Left lung (tissue), 10 donors: Measurements from ENCODE around the gene C1QB. TPM values are rescaled to one million over a fixed set of nuclear protein-coding genes. Genes with fewer than 3 reads are reported as not detected.
A peak's percentile ranks its signal among the peaks of the same experiment; 100 is the strongest.
"Not testable (repeated sequence)": the region's sequence is repeated elsewhere in the genome, so short reads cannot be mapped to it uniquely, and the experiment has no call there.

Experiments used
- ATAC-seq: fragments of 200-7000 bp; cut with Tn5 transposase; one replicate; pipeline ENCODE4 v1.9.1; 2020; ENCODE audit warnings: moderate library complexity
- DNase-seq, 4 donors: peaks; one replicate each; pipeline ENCODE4 v3.0.0-alpha.2; 2013 to 2020
- H3K27ac ChIP-seq, 2 donors: fragments of 200-600 bp; sonication (generic) in 1 of 2; one replicate each; pipeline versions ENCODE4 v1.5.0 to v1.8.0; 2020 to 2021
- H3K27me3 ChIP-seq, 2 donors: fragments of 200-600 bp; sonication (generic) in 1 of 2; one replicate each; pipeline versions ENCODE4 v1.5.0 to v1.8.0; 2020 to 2021
- H3K36me3 ChIP-seq, 2 donors: fragments of 200-600 bp; sonication (generic) in 1 of 2; one replicate each; pipeline versions ENCODE4 v1.5.0 to v1.8.0; 2020 to 2021
- H3K4me1 ChIP-seq, 2 donors: fragments of 200-600 bp; one replicate each; pipeline ENCODE4 v1.8.0; 2021
- H3K4me3 ChIP-seq, 2 donors: fragments of 200-600 bp; sonication (generic) in 1 of 2; one replicate each; pipeline versions ENCODE4 v1.5.0 to v1.8.0; 2020 to 2021; ENCODE audit warnings: mild to moderate bottlenecking in 1 of 2
- H3K9me3 ChIP-seq, 2 donors: fragments of 200-600 bp; sonication (generic) in 1 of 2; one replicate each; pipeline versions ENCODE4 v1.5.0 to v1.8.0; 2020 to 2021
- intact Hi-C, 2 donors: fragments of 100-400 bp; cut with DNase I; formaldehyde crosslinking; loops; one replicate each; pipeline versions ENCODE4 v1.11.2 to v1.14.2; 2022
- polyA plus RNA-seq, 6 donors: library from polyadenylated mRNA; unstranded; fragments of 120-200 nt; gene quantifications; one replicate each; pipeline ENCODE4 v1.2.1, GENCODE V29; 2013; ENCODE audit not compliant: insufficient read length in 6 of 6
- total RNA-seq, 2 donors: library from RNA; stranded (reverse); fragmentation: NEBNext Ultra II Directional; extraction: Animal tissue kit (Norgen Biotek cat#: 25700); gene quantifications; one replicate each; pipeline ENCODE4 v1.2.1, GENCODE V29; 2021
- TF ChIP-seq, protein P1 (sequence below), 2 donors: fragments of 200-600 bp; sonication (generic) in 1 of 2; IDR thresholded peaks; one replicate each; pipeline versions ENCODE4 v1.5.0 to v1.8.0; 2021; ENCODE audit warnings: antibody characterized with exemption in 2 of 2
- donor health status: DM: no; HTN: yes; CAD: no.
- donor health status: DM: no; HTN: no; CAD: no.

C1QB gene
- total and polyA plus RNA-seq, 8 donors = 12.3 to 648 (median 17.6) TPM

DNA sequence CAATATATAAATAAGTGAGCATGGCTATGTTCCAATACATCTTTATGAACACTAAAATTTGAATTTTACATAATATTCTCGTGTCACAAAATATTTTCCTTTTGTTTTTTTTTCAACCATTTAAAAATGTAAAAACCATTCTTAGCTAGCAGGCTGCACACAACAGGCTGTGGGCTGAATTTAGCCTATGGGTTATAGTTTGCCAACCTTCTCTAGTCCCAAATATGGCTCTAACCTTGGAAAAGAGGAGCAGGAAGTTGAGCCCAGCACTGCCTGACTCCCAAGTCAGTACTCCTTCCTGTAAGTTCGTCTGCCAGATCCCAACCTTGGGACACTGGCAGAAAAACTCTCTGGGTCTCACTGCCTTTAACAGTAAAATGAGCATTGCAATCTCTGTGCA lies 13.4 kb downstream of the C1QB start:
- intact Hi-C loops = no loop called here

DNA sequence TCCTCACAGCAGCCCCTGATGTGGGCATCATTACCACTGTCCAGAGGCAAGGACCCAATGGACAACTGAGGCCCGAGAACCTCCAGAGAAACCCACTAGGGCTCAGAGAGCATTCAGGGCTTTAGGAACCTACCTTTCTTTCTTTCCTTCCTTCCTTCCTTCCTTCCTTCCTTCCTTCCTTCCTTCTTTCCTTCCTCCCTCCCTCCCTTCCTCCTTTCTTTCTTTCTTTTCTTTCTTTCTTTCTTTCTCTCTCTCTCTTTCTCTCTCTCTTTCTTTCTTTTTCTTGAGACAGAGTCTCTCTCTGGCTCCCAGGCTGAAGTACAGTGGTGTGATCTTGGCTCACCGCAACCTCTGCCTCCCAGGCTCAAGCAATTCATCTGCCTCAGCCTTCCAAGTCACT lies 15.8 kb downstream of the C1QB start:
- H3K36me3 ChIP-seq, DNase-seq, H3K4me1 ChIP-seq, ATAC-seq, intact Hi-C loops, H3K27ac ChIP-seq, H3K4me3 ChIP-seq, H3K9me3 ChIP-seq: not testable (repeated sequence)
- H3K27me3 ChIP-seq = peaks cover 0 to 70% of the 10 kb centered on the region in 2 donors

More for the DNA sequence above, 13.4 kb downstream of the C1QB start:
- Histone ChIP-seq H3K4me1 (no peaks in the 10 kb centered on the region), H3K4me3 (no peak overlapping the region), H3K27me3 (peaks cover 0 to 51% of the 10 kb centered on the region in 2 donors), H3K9me3 (no peaks in the 10 kb centered on the region), H3K36me3 (no peaks in the 10 kb centered on the region), H3K27ac (no peak overlapping the region)
- DNase-seq = no peak
- ATAC-seq = no peak
- TF ChIP-seq, protein P1, sequence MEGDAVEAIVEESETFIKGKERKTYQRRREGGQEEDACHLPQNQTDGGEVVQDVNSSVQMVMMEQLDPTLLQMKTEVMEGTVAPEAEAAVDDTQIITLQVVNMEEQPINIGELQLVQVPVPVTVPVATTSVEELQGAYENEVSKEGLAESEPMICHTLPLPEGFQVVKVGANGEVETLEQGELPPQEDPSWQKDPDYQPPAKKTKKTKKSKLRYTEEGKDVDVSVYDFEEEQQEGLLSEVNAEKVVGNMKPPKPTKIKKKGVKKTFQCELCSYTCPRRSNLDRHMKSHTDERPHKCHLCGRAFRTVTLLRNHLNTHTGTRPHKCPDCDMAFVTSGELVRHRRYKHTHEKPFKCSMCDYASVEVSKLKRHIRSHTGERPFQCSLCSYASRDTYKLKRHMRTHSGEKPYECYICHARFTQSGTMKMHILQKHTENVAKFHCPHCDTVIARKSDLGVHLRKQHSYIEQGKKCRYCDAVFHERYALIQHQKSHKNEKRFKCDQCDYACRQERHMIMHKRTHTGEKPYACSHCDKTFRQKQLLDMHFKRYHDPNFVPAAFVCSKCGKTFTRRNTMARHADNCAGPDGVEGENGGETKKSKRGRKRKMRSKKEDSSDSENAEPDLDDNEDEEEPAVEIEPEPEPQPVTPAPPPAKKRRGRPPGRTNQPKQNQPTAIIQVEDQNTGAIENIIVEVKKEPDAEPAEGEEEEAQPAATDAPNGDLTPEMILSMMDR (IDR thresholded peaks at IDR 0.05) = no peak

DNA sequence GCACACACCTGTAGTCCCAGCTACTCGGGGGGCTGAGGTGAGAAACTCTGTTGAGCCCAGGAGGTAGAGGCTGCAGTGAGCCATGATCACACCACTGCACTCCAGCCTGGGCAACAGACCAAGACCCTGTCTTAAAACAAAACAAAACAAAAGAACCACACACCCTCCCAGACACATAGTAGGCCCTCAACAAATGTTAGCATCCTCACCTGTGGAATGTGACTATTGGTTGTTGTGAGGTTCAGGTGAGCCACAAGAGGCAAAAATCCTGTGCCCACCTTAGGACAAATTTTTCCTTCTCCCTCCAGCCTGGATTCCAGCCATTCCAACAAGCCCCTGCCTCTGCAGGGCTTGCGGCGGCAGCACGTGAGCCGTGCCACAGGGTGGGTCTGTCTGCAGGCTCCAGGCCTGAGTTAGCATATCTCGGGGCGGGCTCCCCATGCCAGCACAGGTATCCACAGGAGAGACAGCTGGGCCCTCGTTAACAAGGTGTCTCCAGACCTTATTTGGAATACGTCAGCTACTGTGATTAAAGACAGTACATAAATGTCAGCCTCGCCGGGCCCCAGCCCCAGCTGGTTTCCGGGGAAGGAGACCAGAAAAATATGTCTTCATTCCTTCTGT lies 17.4 kb downstream of the C1QB start:
- ATAC-seq (no peak), DNase-seq (no peak)
- intact Hi-C loops = loop anchor here in 1 of 2 donors (10.0 kb wide), 1 partner anchor 254 kb away; no protein-coding TSS in a partner anchor
- H3K27me3 ChIP-seq = peaks cover 0 to 82% of the 10 kb centered on the region in 2 donors
- no peak overlapping the region for H3K4me3 ChIP-seq
- no peaks in the 10 kb centered on the region for H3K4me1 ChIP-seq
- H3K36me3 ChIP-seq = no peaks in the 10 kb centered on the region
- TF ChIP-seq, protein P1 (IDR thresholded peaks at IDR 0.05) = no peak
- H3K9me3 ChIP-seq = no peaks in the 10 kb centered on the region
- no peak overlapping the region for H3K27ac ChIP-seq

DNA sequence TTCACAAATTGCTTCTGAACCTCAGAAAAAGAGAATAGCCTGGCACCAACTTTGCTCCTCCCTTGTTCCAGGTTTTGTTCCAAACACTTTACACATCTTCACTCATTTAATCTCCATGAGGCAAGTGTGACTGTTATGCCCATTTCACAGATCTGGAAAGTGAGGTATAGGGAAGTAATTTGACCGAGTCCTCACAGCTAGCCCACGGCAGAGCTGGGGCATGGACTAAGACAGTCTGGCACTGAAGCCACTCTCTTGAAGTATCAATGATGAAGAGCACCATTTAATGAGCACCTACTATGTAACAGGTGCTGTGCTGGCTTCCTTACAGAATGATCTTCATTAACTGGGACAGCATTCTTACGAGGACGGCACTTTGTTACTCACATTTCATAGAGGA lies 19.0 kb downstream of the C1QB start:
- intact Hi-C loops = loop anchor here in 1 of 2 donors (10.0 kb wide), 1 partner anchor 253 kb away; no protein-coding TSS in a partner anchor
- ATAC-seq (no peak), DNase-seq (no peak)
- no peaks in the 10 kb centered on the region for H3K36me3 ChIP-seq
- no peak overlapping the region for H3K4me3 ChIP-seq
- peaks cover 0 to 92% of the 10 kb centered on the region in 2 donors for H3K27me3 ChIP-seq
- H3K4me1 ChIP-seq = no peaks in the 10 kb centered on the region
- no peak overlapping the region for H3K27ac ChIP-seq
- TF ChIP-seq, protein P1 (IDR thresholded peaks at IDR 0.05) = no peak
- no peaks in the 10 kb centered on the region for H3K9me3 ChIP-seq

DNA sequence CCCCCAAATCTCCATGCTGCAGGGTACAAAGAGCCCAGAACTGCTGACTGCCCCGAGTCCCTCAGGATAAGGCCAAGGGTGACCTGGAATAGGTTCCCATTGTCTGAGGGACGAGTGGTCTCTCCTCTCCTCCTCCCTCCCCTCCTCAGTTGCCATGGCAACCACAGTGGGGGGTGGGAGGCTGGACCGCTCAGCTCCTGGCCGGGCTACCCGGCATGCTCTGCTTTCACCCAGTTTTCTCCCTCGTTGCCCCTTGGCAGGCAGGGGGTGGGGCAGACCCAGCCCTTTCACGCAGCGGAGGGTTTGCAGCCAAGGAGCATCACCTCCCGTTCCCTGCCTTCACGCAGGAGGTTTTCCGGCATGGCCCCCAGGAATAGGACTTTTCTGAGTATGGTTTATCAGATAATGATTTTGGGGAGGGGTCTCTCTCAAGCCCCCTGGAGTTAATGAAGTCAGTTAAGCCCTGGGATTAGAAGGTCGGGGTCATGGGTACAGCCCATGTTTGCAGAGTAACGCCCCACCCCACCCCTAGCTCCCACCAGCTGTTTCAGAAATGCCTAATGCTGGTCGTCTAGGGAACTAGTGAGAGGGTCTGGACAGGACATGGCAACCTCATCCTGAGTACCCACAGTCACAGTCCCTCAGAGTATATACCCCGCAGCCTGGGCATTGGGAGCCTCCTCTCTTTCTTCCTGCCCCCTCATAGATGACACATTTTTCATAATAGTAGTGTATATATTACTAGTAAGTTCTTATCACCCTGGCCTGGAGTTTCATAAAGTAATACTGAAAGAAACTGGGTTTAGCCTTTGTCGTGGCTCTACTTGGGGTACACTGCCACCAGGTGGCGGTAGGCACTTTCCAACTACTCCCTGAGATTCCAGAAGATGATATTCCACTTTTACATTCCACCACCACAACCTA lies 20.7 kb downstream of the C1QB start:
- TF ChIP-seq, protein P1 (IDR thresholded peaks at IDR 0.05) = peak; percentile 42 to 67
- peaks cover 0 to 86% of the 10 kb centered on the region in 2 donors for H3K27me3 ChIP-seq
- H3K4me1 ChIP-seq = no peaks in the 10 kb centered on the region
- no peaks in the 10 kb centered on the region for H3K36me3 ChIP-seq
- no peak overlapping the region for H3K27ac ChIP-seq
- no peak overlapping the region for H3K4me3 ChIP-seq
- ATAC-seq (peak; percentile 72), DNase-seq (peak in 1 of 4 donors; percentile 52)
- intact Hi-C loops = loop anchor here in 1 of 2 donors (10.0 kb wide), 1 partner anchor 251 kb away; no protein-coding TSS in a partner anchor
- no peaks in the 10 kb centered on the region for H3K9me3 ChIP-seq
